HEK293T (cell line): ENCODE measurements around the gene GYPC.
"Not testable (repeated sequence)": the region's sequence is repeated elsewhere in the genome, so short reads cannot be mapped to it uniquely, and the experiment has no call there.

ENCODE experiments used
- ARNT ChIP-seq: fragments of 450-650 bp; IDR thresholded peaks from 2 replicates; pipeline ENCODE4 v1.6.1; 2017; ENCODE audit warnings: mild to moderate bottlenecking
- BHLHE40 ChIP-seq: fragments of 450-650 bp; IDR thresholded peaks from 2 replicates; pipeline ENCODE4 v1.6.1; 2016; ENCODE audit warnings: mild to moderate bottlenecking, moderate library complexity, borderline replicate concordance
- NFRKB ChIP-seq: fragments of 450-650 bp; IDR thresholded peaks from 2 replicates; pipeline ENCODE4 v1.6.1; 2016; ENCODE audit warnings: mild to moderate bottlenecking, moderate library complexity
- PKNOX1 ChIP-seq: fragments of 450-650 bp; IDR thresholded peaks from 2 replicates; pipeline ENCODE4 v1.6.1; 2016
- SP1 ChIP-seq: fragments of 450-650 bp; IDR thresholded peaks from 2 replicates; pipeline ENCODE4 v1.6.1; 2017
- SUZ12 ChIP-seq: fragments of 450-650 bp; IDR thresholded peaks from 2 replicates; pipeline ENCODE4 v1.6.1; 2016; ENCODE audit warnings: mild to moderate bottlenecking
- ZNF384 ChIP-seq: fragments of 450-650 bp; IDR thresholded peaks from 2 replicates; pipeline ENCODE4 v1.6.1; 2016

DNA sequence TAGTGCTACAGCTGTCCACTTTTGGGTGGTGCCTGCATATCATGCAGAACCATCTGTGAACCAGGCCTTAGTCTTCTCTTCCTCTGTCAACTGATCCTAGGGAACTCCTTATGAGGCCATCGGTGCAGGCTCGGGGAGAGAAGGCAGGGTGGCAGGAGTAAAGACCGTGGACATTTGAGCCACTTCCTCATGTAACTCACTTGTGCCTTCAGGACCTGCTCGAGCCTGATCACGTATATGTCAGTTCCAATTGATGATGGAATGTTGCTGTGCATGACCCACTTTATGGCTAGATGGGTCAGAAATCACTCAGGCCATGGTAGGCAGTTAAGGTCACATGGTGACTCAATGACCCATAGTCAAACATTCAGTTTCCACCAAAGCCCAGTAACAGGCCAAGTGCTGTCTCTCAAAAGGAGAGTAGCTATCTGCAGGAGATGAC is 7.6 kb upstream of the GYPC start:
- TF ChIP-seq NFRKB, BHLHE40, ARNT, SP1, ZNF384, PKNOX1, SUZ12: not testable (repeated sequence)
